Right atrium auricular region (tissue), 2 donors: ENCODE measurements around the gene SSC5D. TPM values are rescaled to one million over a fixed set of nuclear protein-coding genes. Genes with fewer than 3 reads are reported as not detected.

Experiments used
- DNase-seq: peaks from one replicate; pipeline ENCODE4 v3.0.0-alpha.2; 2019; ENCODE audit warnings: low spot score
- H3K27ac ChIP-seq, 2 donors: fragments of 200-600 bp; sonication (generic); 1 replicate in 1 of 2; 2 replicates in 1 of 2; pipeline ENCODE4 v1.5.1; 2016 to 2019
- H3K27me3 ChIP-seq, 2 donors: fragments of 200-600 bp; sonication (generic); one replicate each; pipeline versions ENCODE4 v1.5.1 to v1.6.0; 2017 to 2019
- H3K36me3 ChIP-seq: fragments of 200-600 bp; sonication (generic); one replicate; pipeline ENCODE4 v1.5.1; 2016
- H3K4me1 ChIP-seq, 2 donors: fragments of 200-600 bp; sonication (generic); one replicate each; pipeline versions ENCODE4 v1.5.1 to v1.6.0; 2017 to 2019
- H3K4me3 ChIP-seq, 2 donors: fragments of 200-600 bp; sonication (generic); 1 replicate in 1 of 2; 2 replicates in 1 of 2; pipeline ENCODE4 v1.5.1; 2017 to 2019; ENCODE audit warnings: mild to moderate bottlenecking in 1 of 2, moderate library complexity in 1 of 2
- H3K9me3 ChIP-seq, 2 donors: fragments of 200-600 bp; sonication (generic); one replicate each; pipeline ENCODE4 v1.5.1; 2019
- total RNA-seq, 2 donors: library from RNA; depleted of rRNA; stranded (reverse); fragments of >200 nt; gene quantifications; one replicate each; pipeline ENCODE4 v1.1.0, GENCODE V29; 2016
- TF ChIP-seq, protein P1 (sequence below), 2 donors: fragments of 200-600 bp; sonication (generic); IDR thresholded peaks; one replicate each; pipeline ENCODE4 v1.5.1; 2019; ENCODE audit warnings: antibody characterized with exemption in 2 of 2

Gene SSC5D
- total RNA-seq, 2 donors from 2014 or later = 3.3 to 6.7 TPM

GRCh38 chr19:55482156-55482961 is 5.9 kb upstream of the SSC5D start:
- DNase-seq = no peak
- TF ChIP-seq, protein P1, sequence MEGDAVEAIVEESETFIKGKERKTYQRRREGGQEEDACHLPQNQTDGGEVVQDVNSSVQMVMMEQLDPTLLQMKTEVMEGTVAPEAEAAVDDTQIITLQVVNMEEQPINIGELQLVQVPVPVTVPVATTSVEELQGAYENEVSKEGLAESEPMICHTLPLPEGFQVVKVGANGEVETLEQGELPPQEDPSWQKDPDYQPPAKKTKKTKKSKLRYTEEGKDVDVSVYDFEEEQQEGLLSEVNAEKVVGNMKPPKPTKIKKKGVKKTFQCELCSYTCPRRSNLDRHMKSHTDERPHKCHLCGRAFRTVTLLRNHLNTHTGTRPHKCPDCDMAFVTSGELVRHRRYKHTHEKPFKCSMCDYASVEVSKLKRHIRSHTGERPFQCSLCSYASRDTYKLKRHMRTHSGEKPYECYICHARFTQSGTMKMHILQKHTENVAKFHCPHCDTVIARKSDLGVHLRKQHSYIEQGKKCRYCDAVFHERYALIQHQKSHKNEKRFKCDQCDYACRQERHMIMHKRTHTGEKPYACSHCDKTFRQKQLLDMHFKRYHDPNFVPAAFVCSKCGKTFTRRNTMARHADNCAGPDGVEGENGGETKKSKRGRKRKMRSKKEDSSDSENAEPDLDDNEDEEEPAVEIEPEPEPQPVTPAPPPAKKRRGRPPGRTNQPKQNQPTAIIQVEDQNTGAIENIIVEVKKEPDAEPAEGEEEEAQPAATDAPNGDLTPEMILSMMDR (IDR thresholded peaks at IDR 0.05) = no peak
- no peaks in the 10 kb centered on the region for H3K27me3 ChIP-seq
- H3K27ac ChIP-seq = no peak overlapping the region
- H3K36me3 ChIP-seq = peaks cover 11% of the 10 kb centered on the region
- H3K4me3 ChIP-seq = no peak overlapping the region
- H3K4me1 ChIP-seq = peaks cover 0 to 63% of the 10 kb centered on the region in 2 donors
- no peaks in the 10 kb centered on the region for H3K9me3 ChIP-seq

- peaks cover 0 to 63% of the 10 kb centered on the region in 2 donors for H3K4me1 ChIP-seq
- no peak overlapping the region for H3K27ac ChIP-seq
- H3K9me3 ChIP-seq = no peaks in the 10 kb centered on the region
- H3K36me3 ChIP-seq = peaks cover 11% of the 10 kb centered on the region
- no peaks in the 10 kb centered on the region for H3K27me3 ChIP-seq
- TF ChIP-seq, protein P1 (IDR thresholded peaks at IDR 0.05) = no peak
- no peak overlapping the region for H3K4me3 ChIP-seq
- DNase-seq = no peak
Observed at GRCh38 chr19:55482967-55483705, 5.1 kb upstream of the SSC5D start.

DNA sequence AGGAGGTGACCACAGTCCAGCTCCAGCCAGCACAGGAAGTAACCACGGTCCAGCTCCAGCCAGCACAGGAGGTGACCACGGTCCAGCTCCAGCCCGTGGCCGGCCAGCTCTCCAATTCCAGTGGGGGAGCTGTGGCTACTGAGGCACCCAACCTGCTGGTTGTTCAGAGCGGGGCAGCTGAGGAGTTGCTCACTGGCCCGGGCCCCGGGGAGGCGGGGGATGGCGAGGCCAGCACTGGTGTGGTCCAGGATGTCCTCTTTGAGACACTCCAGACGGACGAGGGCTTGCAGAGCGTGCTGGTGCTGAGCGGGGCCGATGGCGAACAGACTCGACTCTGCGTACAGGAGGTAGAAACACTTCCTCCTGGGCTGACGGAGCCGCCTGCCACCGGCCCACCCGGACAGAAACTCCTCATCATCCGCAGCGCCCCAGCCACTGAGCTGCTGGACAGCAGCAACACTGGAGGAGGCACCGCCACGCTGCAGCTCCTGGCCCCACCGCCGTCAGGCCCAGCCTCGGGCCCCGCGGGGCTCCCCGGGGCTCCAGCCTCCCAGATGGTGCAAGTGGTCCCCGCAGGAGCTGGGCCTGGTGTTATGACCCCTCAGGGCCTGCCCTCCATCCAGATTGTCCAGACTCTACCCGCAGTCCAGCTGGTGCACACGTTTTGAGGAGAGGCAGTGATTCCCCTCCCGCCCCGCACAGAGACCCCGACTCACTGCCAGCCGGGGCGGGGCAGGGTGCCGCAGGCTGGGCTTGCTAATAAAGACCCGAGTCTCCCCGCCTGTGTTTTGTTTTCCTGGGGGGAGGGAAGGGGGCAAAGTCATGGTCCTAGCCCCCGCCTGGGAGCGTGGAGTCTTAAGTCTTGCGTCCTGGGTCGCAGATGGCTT is 4.3 kb upstream of the SSC5D start:
- H3K36me3 ChIP-seq = peaks cover 11% of the 10 kb centered on the region
- H3K4me3 ChIP-seq = peak overlapping the region in 1 of 2 donors; percentile 66
- no peaks in the 10 kb centered on the region for H3K27me3 ChIP-seq
- peaks cover 0 to 62% of the 10 kb centered on the region in 2 donors for H3K4me1 ChIP-seq
- TF ChIP-seq, protein P1 (IDR thresholded peaks at IDR 0.05) = no peak
- DNase-seq = no peak
- no peaks in the 10 kb centered on the region for H3K9me3 ChIP-seq
- H3K27ac ChIP-seq = peak overlapping the region; percentile 89

- H3K27me3 ChIP-seq = no peaks in the 10 kb centered on the region
- peaks cover 0 to 60% of the 10 kb centered on the region in 2 donors for H3K4me1 ChIP-seq
- H3K9me3 ChIP-seq = no peaks in the 10 kb centered on the region
- TF ChIP-seq, protein P1 (IDR thresholded peaks at IDR 0.05) = no peak
- peak within 1 kb of the TSS; percentile 89 for H3K27ac ChIP-seq
- H3K36me3 ChIP-seq = peaks cover 11% of the 10 kb centered on the region
- H3K4me3 ChIP-seq = peak within 1 kb of the TSS; percentile 45 to 66
- no peak for DNase-seq
Observed at GRCh38 chr19:55484593-55485438, 3.4 kb upstream of the SSC5D start, which contains the start of gene NAT14. NAT14 (plus strand) TSS chr19:55485188; CDS start chr19:55485709, 521 bp downstream.
